Chondrocyte (in vitro differentiated cells): ENCODE data around the gene OCSTAMP. TPM values are rescaled to one million over a fixed set of nuclear protein-coding genes. Genes with fewer than 3 reads are reported as not detected.

Experiments
- DNase-seq: peaks from one replicate; pipeline ENCODE4 v3.0.0; 2021; ENCODE audit warnings: mixed read lengths, low spot score
- H3K27ac Mint-ChIP-seq: one replicate; pipeline ENCODE4 v1.8.0; 2021; ENCODE audit warnings: mild to moderate bottlenecking, moderate library complexity, mixed read lengths; ENCODE audit not compliant: unreplicated experiment
- H3K27me3 Mint-ChIP-seq: 2 replicates; pipeline ENCODE4 v1.8.0; 2021; ENCODE audit warnings: low read depth, mixed read lengths
- H3K36me3 Mint-ChIP-seq: 2 replicates; pipeline ENCODE4 v1.8.0; 2021; ENCODE audit warnings: low read depth, mixed read lengths
- H3K4me1 Mint-ChIP-seq: 2 replicates; pipeline ENCODE4 v1.8.0; 2021; ENCODE audit warnings: low read depth, mild to moderate bottlenecking, mixed read lengths
- H3K4me3 Mint-ChIP-seq: one replicate; pipeline ENCODE4 v1.8.0; 2021; ENCODE audit warnings: mild to moderate bottlenecking, moderate library complexity, mixed read lengths; ENCODE audit not compliant: unreplicated experiment
- H3K9me3 Mint-ChIP-seq: 2 replicates; pipeline ENCODE4 v1.8.0; 2021; ENCODE audit warnings: low read depth, mixed read lengths
- CTCF ChIP-seq: fragments of 200-600 bp; sonication (generic); IDR thresholded peaks from 2 replicates; pipeline ENCODE4 v1.5.0; 2021; ENCODE audit warnings: antibody characterized with exemption, mild to moderate bottlenecking, moderate library complexity
- total RNA-seq: library from RNA; stranded (reverse); gene quantifications from 3 replicates; pipeline ENCODE4 v1.2.1, GENCODE V29; 2021

OCSTAMP gene
- total RNA-seq, 1 donor from 2014 or later = not detected

GRCh38 chr20:46519471-46520068 lies 30.9 kb downstream of the OCSTAMP start:
- Mint-ChIP-seq H3K27me3 (peaks cover 28% of the 10 kb centered on the region), H3K27ac (no peak overlapping the region), H3K4me3 (no peak overlapping the region), H3K9me3 (no peaks in the 10 kb centered on the region), H3K4me1 (no peaks in the 10 kb centered on the region), H3K36me3 (no peaks in the 10 kb centered on the region)
- no peak for TF ChIP-seq CTCF
- no peak for DNase-seq

GRCh38 chr20:46512943-46513844 lies 37.3 kb downstream of the OCSTAMP start, which contains the start of gene ZNF334:
Gene ZNF334 (minus strand): TSS chr20:46513559. CDS start chr20:46512102, 1,457 bp downstream.
- Mint-ChIP-seq H3K9me3 (peaks cover 4% of the 10 kb centered on the region), H3K4me1 (peaks cover 10% of the 10 kb centered on the region)
- DNase-seq = no peak

GRCh38 chr20:46509523-46509922 lies 40.9 kb downstream of the OCSTAMP start:
- Mint-ChIP-seq H3K27ac (no peak overlapping the region), H3K27me3 (no peaks in the 10 kb centered on the region), H3K4me3 (no peak overlapping the region), H3K36me3 (peaks cover 12% of the 10 kb centered on the region), H3K4me1 (peaks cover 10% of the 10 kb centered on the region), H3K9me3 (peaks cover 20% of the 10 kb centered on the region)
- DNase-seq = no peak
- no peak for TF ChIP-seq CTCF

More at GRCh38 chr20:46512943-46513844, 37.3 kb downstream of the OCSTAMP start, which contains the start of gene ZNF334:
- peaks cover 7% of the 10 kb centered on the region for H3K36me3 Mint-ChIP-seq
- peaks cover 12% of the 10 kb centered on the region for H3K27me3 Mint-ChIP-seq
- H3K4me3 Mint-ChIP-seq = peak within 1 kb of the TSS; percentile 88
- no peak for TF ChIP-seq CTCF
- peak within 1 kb of the TSS; percentile 66 for H3K27ac Mint-ChIP-seq

- no peak for TF ChIP-seq CTCF
- no peak overlapping the region for H3K4me3 Mint-ChIP-seq
- no peak for DNase-seq
- peaks cover 26% of the 10 kb centered on the region for H3K36me3 Mint-ChIP-seq
- no peak overlapping the region for H3K27ac Mint-ChIP-seq
- peaks cover 36% of the 10 kb centered on the region for H3K9me3 Mint-ChIP-seq
- no peaks in the 10 kb centered on the region for H3K27me3 Mint-ChIP-seq
- H3K4me1 Mint-ChIP-seq = peaks cover 2% of the 10 kb centered on the region
These were observed 42.6 kb downstream of the OCSTAMP start for GRCh38 chr20:46507760-46508407.

- TF ChIP-seq CTCF = no peak
- H3K27ac Mint-ChIP-seq = no peak overlapping the region
- H3K27me3 Mint-ChIP-seq = no peaks in the 10 kb centered on the region
- no peak for DNase-seq
- H3K4me3 Mint-ChIP-seq = no peak overlapping the region
- H3K36me3 Mint-ChIP-seq = peaks cover 44% of the 10 kb centered on the region
- H3K9me3 Mint-ChIP-seq = peaks cover 59% of the 10 kb centered on the region
- no peaks in the 10 kb centered on the region for H3K4me1 Mint-ChIP-seq
These were observed 44.9 kb downstream of the OCSTAMP start for GRCh38 chr20:46505506-46505905.
